GM12872 (cell line): ENCODE results near the gene PLG.

Experiments
- TF ChIP-seq, protein P1 (sequence below): IDR thresholded peaks from 3 replicates; pipeline ENCODE4 v1.5.1; 2011; ENCODE audit warnings: low read depth, mild to moderate bottlenecking, low read length, moderate library complexity; ENCODE audit not compliant: insufficient read depth

PLG gene

GRCh38 chr6:160791981-160792418 lies 90.0 kb downstream of the PLG start:
- TF ChIP-seq, protein P1, sequence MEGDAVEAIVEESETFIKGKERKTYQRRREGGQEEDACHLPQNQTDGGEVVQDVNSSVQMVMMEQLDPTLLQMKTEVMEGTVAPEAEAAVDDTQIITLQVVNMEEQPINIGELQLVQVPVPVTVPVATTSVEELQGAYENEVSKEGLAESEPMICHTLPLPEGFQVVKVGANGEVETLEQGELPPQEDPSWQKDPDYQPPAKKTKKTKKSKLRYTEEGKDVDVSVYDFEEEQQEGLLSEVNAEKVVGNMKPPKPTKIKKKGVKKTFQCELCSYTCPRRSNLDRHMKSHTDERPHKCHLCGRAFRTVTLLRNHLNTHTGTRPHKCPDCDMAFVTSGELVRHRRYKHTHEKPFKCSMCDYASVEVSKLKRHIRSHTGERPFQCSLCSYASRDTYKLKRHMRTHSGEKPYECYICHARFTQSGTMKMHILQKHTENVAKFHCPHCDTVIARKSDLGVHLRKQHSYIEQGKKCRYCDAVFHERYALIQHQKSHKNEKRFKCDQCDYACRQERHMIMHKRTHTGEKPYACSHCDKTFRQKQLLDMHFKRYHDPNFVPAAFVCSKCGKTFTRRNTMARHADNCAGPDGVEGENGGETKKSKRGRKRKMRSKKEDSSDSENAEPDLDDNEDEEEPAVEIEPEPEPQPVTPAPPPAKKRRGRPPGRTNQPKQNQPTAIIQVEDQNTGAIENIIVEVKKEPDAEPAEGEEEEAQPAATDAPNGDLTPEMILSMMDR = no peak

DNA sequence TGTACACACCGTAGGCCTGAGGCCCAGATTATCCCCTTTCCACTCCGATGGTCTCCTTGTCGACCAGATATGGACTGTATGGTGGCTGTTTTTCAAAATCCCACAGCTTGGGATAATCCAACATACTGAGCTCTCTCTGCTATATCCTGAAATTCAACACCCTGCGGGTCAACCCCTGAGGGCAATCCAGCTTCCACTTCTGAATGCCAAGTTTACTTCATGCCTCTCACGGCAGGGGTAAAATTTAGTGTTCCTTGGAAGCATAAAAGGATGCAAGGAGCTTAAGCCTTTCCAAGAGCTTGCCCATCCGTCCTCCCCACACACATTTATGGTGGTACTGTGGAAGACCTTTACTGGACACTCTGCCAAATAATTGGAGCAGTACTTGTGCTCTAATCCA lies 90.7 kb downstream of the PLG start:
- TF ChIP-seq, protein P1 = no peak

DNA sequence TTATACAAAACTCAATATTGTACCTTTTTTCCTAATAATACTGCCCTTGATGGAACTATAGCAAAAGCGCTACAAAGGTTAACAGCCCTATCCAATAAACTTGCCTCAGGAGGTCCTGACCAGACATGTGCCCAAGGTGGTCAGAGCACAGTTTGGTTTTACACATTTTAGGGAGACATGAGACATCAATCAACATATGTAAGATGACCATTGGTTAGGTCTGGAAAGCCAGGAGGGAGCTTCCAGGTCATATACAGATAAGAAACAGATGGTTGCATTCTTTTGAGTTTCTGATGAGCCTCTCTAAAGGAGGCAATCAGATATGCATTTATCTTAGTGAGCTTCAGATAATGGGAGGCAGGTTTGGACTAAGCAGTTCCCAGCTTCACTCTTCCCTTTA lies 91.6 kb downstream of the PLG start:
- TF ChIP-seq, protein P1 = no peak

DNA sequence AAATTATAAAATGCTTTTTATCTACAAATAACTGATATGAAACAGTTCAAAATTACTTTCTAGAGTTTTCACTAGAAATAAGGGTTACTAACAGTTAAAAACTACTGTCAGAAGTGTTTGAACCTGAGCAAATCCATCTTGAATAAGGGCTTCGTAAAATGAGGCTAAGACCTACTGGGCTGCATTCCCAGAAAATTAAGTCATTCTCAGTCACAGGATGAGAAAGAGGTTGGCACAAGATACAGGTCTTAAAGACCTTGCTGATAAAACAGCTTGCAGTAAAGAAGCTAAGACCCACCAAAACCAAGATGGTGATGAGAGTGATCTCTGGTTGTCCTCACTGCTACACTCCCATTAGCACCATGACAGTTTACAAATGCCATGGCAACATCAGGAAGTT lies 93.7 kb downstream of the PLG start:
- TF ChIP-seq, protein P1 = no peak

DNA sequence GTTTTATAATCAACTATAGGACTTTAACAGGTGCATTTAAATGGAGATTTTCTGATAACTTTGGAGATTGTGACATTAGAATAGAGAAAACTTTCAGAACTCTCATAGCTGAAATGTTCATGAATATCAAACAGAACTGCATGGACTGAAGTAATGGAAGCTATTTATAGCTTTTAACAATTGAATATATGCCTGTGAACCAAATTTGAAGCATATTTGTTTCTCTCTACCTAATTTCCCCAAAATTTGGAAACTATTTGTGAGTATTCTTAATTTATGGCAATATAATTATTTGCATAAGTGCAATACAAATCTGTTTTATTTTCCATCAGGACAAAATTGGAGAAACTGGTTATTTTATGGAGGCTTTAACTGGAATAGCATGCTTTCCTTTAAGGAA lies 96.6 kb downstream of the PLG start:
- TF ChIP-seq, protein P1 = no peak

DNA sequence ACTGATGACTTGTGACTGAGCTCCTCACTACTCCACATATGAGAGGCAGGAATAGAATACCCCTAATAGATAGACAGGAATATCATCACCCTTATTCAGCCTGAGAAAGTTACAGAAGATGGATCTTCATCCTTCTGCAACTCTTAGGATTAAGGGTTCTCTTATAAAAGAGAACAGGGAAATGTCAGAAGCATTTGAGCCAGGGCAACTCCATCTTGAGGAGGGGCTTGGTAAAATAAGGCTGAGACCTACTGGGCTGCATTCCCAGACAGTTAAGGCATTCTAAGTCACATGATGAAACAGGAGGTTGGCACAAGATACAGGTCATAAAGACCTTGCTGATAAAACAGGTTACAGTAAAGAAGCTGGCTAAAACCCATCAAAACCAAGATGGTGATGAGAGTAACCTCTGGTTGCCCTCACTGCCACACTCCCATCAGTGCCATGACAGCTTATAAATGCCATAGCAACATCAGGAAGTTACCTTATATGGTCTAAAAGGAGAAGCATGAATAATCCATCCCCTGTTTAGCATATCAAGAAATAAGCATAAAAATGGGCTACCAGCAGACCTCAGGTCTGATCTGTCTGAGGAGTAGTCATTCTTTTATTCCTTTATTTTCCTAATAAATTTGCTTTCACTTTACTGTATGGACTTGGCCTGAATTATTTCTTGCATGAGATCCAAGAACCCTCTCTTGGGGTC lies 97.9 kb downstream of the PLG start:
- TF ChIP-seq, protein P1 = no peak

DNA sequence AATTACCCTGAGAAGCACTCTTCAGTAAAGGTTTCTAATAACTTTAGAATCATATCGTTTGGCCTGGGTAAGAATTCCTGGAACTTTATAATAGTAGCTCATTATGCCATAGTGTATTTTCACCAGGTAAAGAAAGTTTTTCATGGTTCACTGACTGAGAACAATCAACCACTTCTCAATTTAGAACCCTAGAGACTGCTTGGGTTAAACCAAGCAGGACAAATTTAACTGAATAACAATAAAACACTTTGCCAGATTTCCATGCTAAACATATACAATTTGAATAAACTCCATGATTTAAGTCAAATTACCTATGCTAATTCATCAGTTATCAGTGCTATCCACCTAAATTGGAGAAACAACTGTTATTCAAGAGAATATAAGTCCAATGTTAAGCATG lies 99.4 kb downstream of the PLG start:
- TF ChIP-seq, protein P1 = no peak
